Activated T-helper 1 cell treated with anti-CD3 and anti-CD28 coated beads, Interleukin-12 subunit alpha, Interleukin-12 subunit beta, Interleukin-2, Interleukin-4 antibody, amounts not matched to agents 30 ng/mL and 10 ng/mL and 1 ng/mL, durations not matched to agents 14 hours and 24 hours and 36 hours (primary cell): ENCODE measurements around the gene USP35. TPM values are rescaled to one million over a fixed set of nuclear protein-coding genes. Genes with fewer than 3 reads are reported as not detected.

Source experiments
- DNase-seq: peaks from one replicate; pipeline ENCODE4 v3.0.0; 2021; ENCODE audit warnings: low spot score
- H3K27ac Mint-ChIP-seq: one replicate; pipeline ENCODE4 v1.8.0; 2021; ENCODE audit warnings: mild to moderate bottlenecking, mixed read lengths
- H3K27me3 Mint-ChIP-seq: one replicate; pipeline ENCODE4 v1.8.0; 2022; ENCODE audit warnings: mild to moderate bottlenecking, moderate library complexity, mixed read lengths; ENCODE audit not compliant: insufficient read depth
- H3K36me3 Mint-ChIP-seq: one replicate; pipeline ENCODE4 v1.8.0; 2021; ENCODE audit warnings: low read depth, mixed read lengths
- H3K4me1 Mint-ChIP-seq: one replicate; pipeline ENCODE4 v1.8.0; 2021; ENCODE audit warnings: low read depth, mixed read lengths
- H3K4me3 Mint-ChIP-seq: one replicate; pipeline ENCODE4 v1.8.0; 2021; ENCODE audit warnings: mild to moderate bottlenecking, moderate library complexity, mixed read lengths
- H3K9me3 Mint-ChIP-seq: one replicate; pipeline ENCODE4 v1.8.0; 2021; ENCODE audit warnings: mixed read lengths
- intact Hi-C: fragments of 100-400 bp; cut with micrococcal nuclease; formaldehyde crosslinking; loops from one replicate; pipeline ENCODE4 v1.15.1; 2024
- total RNA-seq: library from RNA; stranded (reverse); gene quantifications from 2 replicates; pipeline ENCODE4 v1.2.3, GENCODE V29; 2022

USP35 gene
- total RNA-seq, 1 donor from 2014 or later = 11.8 TPM

- Mint-ChIP-seq H3K9me3 (no peaks in the 10 kb centered on the region), H3K27ac (no peak overlapping the region), H3K36me3 (peaks cover 43% of the 10 kb centered on the region), H3K27me3 (no peaks in the 10 kb centered on the region), H3K4me1 (peaks cover 39% of the 10 kb centered on the region), H3K4me3 (no peak overlapping the region)
- intact Hi-C loops = no loop called here
- no peak for DNase-seq
These were observed 17.0 kb downstream of the USP35 start for GRCh38 chr11:78205691-78206090.

- intact Hi-C loops = no loop called here
- Mint-ChIP-seq H3K27me3 (no peaks in the 10 kb centered on the region), H3K4me1 (peaks cover 36% of the 10 kb centered on the region), H3K27ac (no peak overlapping the region), H3K9me3 (no peaks in the 10 kb centered on the region), H3K4me3 (no peak overlapping the region), H3K36me3 (peaks cover 50% of the 10 kb centered on the region)
- no peak for DNase-seq
These were observed 19.0 kb downstream of the USP35 start for GRCh38 chr11:78207532-78208256.

- peaks cover 30% of the 10 kb centered on the region for H3K4me1 Mint-ChIP-seq
- no peaks in the 10 kb centered on the region for H3K9me3 Mint-ChIP-seq
- intact Hi-C loops = no loop called here
- H3K27ac Mint-ChIP-seq = peak overlapping the region; percentile 25
- no peak overlapping the region for H3K4me3 Mint-ChIP-seq
- peaks cover 47% of the 10 kb centered on the region for H3K36me3 Mint-ChIP-seq
- no peaks in the 10 kb centered on the region for H3K27me3 Mint-ChIP-seq
- no peak for DNase-seq
These were observed 19.8 kb downstream of the USP35 start for GRCh38 chr11:78208257-78209165.

GRCh38 chr11:78209478-78209877, 20.8 kb downstream of the USP35 start:
- no peak for DNase-seq
- Mint-ChIP-seq H3K27me3 (no peaks in the 10 kb centered on the region), H3K36me3 (peaks cover 47% of the 10 kb centered on the region), H3K27ac (peak overlapping the region; percentile 52), H3K9me3 (no peaks in the 10 kb centered on the region), H3K4me3 (no peak overlapping the region), H3K4me1 (peaks cover 27% of the 10 kb centered on the region)
- intact Hi-C loops = no loop called here

GRCh38 chr11:78210000-78210608, 21.4 kb downstream of the USP35 start:
- DNase-seq = no peak
- peaks cover 46% of the 10 kb centered on the region for H3K36me3 Mint-ChIP-seq
- no peaks in the 10 kb centered on the region for H3K9me3 Mint-ChIP-seq
- H3K27ac Mint-ChIP-seq = peak overlapping the region; percentile 52
- intact Hi-C loops = no loop called here
- peaks cover 21% of the 10 kb centered on the region for H3K4me1 Mint-ChIP-seq
- H3K4me3 Mint-ChIP-seq = no peak overlapping the region
- H3K27me3 Mint-ChIP-seq = no peaks in the 10 kb centered on the region

GRCh38 chr11:78211565-78211964, 22.8 kb downstream of the USP35 start:
- H3K27ac Mint-ChIP-seq = no peak overlapping the region
- H3K9me3 Mint-ChIP-seq = no peaks in the 10 kb centered on the region
- intact Hi-C loops = no loop called here
- H3K27me3 Mint-ChIP-seq = no peaks in the 10 kb centered on the region
- H3K4me3 Mint-ChIP-seq = no peak overlapping the region
- no peak for DNase-seq
- peaks cover 47% of the 10 kb centered on the region for H3K36me3 Mint-ChIP-seq
- peaks cover 17% of the 10 kb centered on the region for H3K4me1 Mint-ChIP-seq

- no peak for DNase-seq
- Mint-ChIP-seq H3K27me3 (no peaks in the 10 kb centered on the region), H3K9me3 (no peaks in the 10 kb centered on the region), H3K4me3 (no peak overlapping the region), H3K36me3 (peaks cover 59% of the 10 kb centered on the region), H3K27ac (no peak overlapping the region), H3K4me1 (peaks cover 26% of the 10 kb centered on the region)
- intact Hi-C loops = no loop called here
These were observed 24.1 kb downstream of the USP35 start for GRCh38 chr11:78212586-78213371.

- H3K36me3 Mint-ChIP-seq = peaks cover 62% of the 10 kb centered on the region
- intact Hi-C loops = no loop called here
- no peaks in the 10 kb centered on the region for H3K27me3 Mint-ChIP-seq
- H3K27ac Mint-ChIP-seq = no peak overlapping the region
- peaks cover 26% of the 10 kb centered on the region for H3K4me1 Mint-ChIP-seq
- H3K4me3 Mint-ChIP-seq = no peak overlapping the region
- no peaks in the 10 kb centered on the region for H3K9me3 Mint-ChIP-seq
- DNase-seq = no peak
These were observed 25.0 kb downstream of the USP35 start for GRCh38 chr11:78213526-78214330.

GRCh38 chr11:78214331-78215194, 25.8 kb downstream of the USP35 start:
- no peak overlapping the region for H3K4me3 Mint-ChIP-seq
- no peak overlapping the region for H3K27ac Mint-ChIP-seq
- H3K27me3 Mint-ChIP-seq = no peaks in the 10 kb centered on the region
- no peak for DNase-seq
- H3K4me1 Mint-ChIP-seq = peaks cover 26% of the 10 kb centered on the region
- H3K9me3 Mint-ChIP-seq = no peaks in the 10 kb centered on the region
- peaks cover 59% of the 10 kb centered on the region for H3K36me3 Mint-ChIP-seq
- intact Hi-C loops = no loop called here

- H3K4me3 Mint-ChIP-seq = no peak overlapping the region
- H3K4me1 Mint-ChIP-seq = peaks cover 35% of the 10 kb centered on the region
- intact Hi-C loops = no loop called here
- H3K36me3 Mint-ChIP-seq = peaks cover 53% of the 10 kb centered on the region
- no peaks in the 10 kb centered on the region for H3K9me3 Mint-ChIP-seq
- no peak for DNase-seq
- no peaks in the 10 kb centered on the region for H3K27me3 Mint-ChIP-seq
- no peak overlapping the region for H3K27ac Mint-ChIP-seq
These were observed 27.3 kb downstream of the USP35 start for GRCh38 chr11:78216021-78216420.

- no peaks in the 10 kb centered on the region for H3K27me3 Mint-ChIP-seq
- no peaks in the 10 kb centered on the region for H3K9me3 Mint-ChIP-seq
- H3K4me1 Mint-ChIP-seq = peaks cover 32% of the 10 kb centered on the region
- peak overlapping the region; percentile 72 for H3K27ac Mint-ChIP-seq
- DNase-seq = no peak
- peaks cover 53% of the 10 kb centered on the region for H3K36me3 Mint-ChIP-seq
- intact Hi-C loops = no loop called here
- H3K4me3 Mint-ChIP-seq = no peak overlapping the region
These were observed 28.0 kb downstream of the USP35 start for GRCh38 chr11:78216571-78217287.
